IgD-negative memory B cell (primary cell): ENCODE data around the gene BRPF3. TPM values are rescaled to one million over a fixed set of nuclear protein-coding genes. Genes with fewer than 3 reads are reported as not detected.

Experiments used
- H3K27ac Mint-ChIP-seq, 3 donors: one replicate each; pipeline ENCODE4 v1.8.0; 2020 to 2022; ENCODE audit warnings: mild to moderate bottlenecking in 3 of 3, mixed read lengths in 3 of 3, moderate library complexity in 1 of 3
- H3K27me3 Mint-ChIP-seq: one replicate; pipeline ENCODE4 v1.8.0; 2021; ENCODE audit warnings: mixed read lengths
- H3K36me3 Mint-ChIP-seq: one replicate; pipeline ENCODE4 v1.8.0; 2020; ENCODE audit warnings: mild to moderate bottlenecking, mixed read lengths
- H3K4me1 Mint-ChIP-seq, 3 donors: one replicate each; pipeline ENCODE4 v1.8.0; 2020 to 2022; ENCODE audit warnings: mixed read lengths in 3 of 3, mild to moderate bottlenecking in 1 of 3
- H3K4me3 Mint-ChIP-seq, 4 donors: one replicate each; pipeline ENCODE4 v1.8.0; 2020 to 2022; ENCODE audit warnings: mild to moderate bottlenecking in 4 of 4, mixed read lengths in 4 of 4, moderate library complexity in 3 of 4
- H3K9me3 Mint-ChIP-seq, 3 donors: one replicate each; pipeline ENCODE4 v1.8.0; 2020 to 2021; ENCODE audit warnings: mixed read lengths in 3 of 3, mild to moderate bottlenecking in 1 of 3
- polyA plus RNA-seq: library from polyadenylated mRNA; unstranded; fragments of 300-500 nt; fragmentation: Illumina TruSeq; gene quantifications from one replicate; pipeline ENCODE4 v1.2.3, GENCODE V29; 2021

BRPF3 gene
- 8.9 TPM for polyA plus RNA-seq

GRCh38 chr6:36196113-36196879 lies at the start of gene BRPF3:
TSS of gene BRPF3 (plus strand) at chr6:36196744. CDS start at chr6:36200323, 3,579 bp downstream.
- H3K9me3 Mint-ChIP-seq: peaks cover 0 to under 1% (median 0%) of the 10 kb centered on the region in 3 donors
- peak within 1 kb of the TSS; percentile 86 to 98 (median 94) for H3K27ac Mint-ChIP-seq
- H3K4me1 Mint-ChIP-seq: peaks cover 5 to 20% (median 16%) of the 10 kb centered on the region in 3 donors
- H3K27me3 Mint-ChIP-seq: no peaks in the 10 kb centered on the region
- peak within 1 kb of the TSS; percentile 86 to 96 (median 96) for H3K4me3 Mint-ChIP-seq
- H3K36me3 Mint-ChIP-seq: peaks cover 1% of the 10 kb centered on the region

DNA sequence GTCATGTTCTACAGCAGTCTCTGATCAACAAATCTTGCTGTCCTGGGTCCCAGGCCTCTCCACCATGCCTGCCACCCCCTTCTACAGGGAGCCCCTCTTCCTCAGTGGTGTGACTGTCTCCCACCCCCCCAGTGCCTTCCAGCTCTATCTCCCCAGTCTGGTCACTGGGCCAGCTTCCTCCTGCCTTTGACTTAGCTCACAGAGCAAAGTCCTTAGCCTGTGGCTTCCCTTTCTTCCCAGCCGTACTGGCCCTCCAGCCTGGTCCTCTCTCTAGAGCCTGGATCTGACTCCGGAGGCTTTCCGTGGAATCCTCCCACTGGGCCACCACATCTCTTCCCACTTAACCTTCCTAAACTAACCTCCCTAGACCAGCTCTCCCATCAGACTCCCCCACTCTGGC lies 49.2 kb upstream of the BRPF3 start:
- H3K4me3 Mint-ChIP-seq: peak overlapping the region in 1 of 4 donors; percentile 60
- no peak overlapping the region for H3K27ac Mint-ChIP-seq
- peaks cover 3% of the 10 kb centered on the region for H3K36me3 Mint-ChIP-seq
- H3K27me3 Mint-ChIP-seq: no peaks in the 10 kb centered on the region
- H3K9me3 Mint-ChIP-seq: peaks cover 2 to 5% (median 4%) of the 10 kb centered on the region in 3 donors
- H3K4me1 Mint-ChIP-seq: peaks cover 6 to 16% (median 9%) of the 10 kb centered on the region in 3 donors

GRCh38 chr6:36149476-36149875 lies 47.1 kb upstream of the BRPF3 start:
- H3K4me3 Mint-ChIP-seq: no peak overlapping the region
- H3K27ac Mint-ChIP-seq: no peak overlapping the region

GRCh38 chr6:36150283-36150682 lies 46.3 kb upstream of the BRPF3 start:
- no peak overlapping the region for H3K4me3 Mint-ChIP-seq
- H3K4me1 Mint-ChIP-seq: peaks cover 6 to 16% (median 9%) of the 10 kb centered on the region in 3 donors
- H3K27ac Mint-ChIP-seq: no peak overlapping the region
- H3K27me3 Mint-ChIP-seq: no peaks in the 10 kb centered on the region
- peaks cover 11% of the 10 kb centered on the region for H3K36me3 Mint-ChIP-seq
- peaks cover 2 to 5% (median 4%) of the 10 kb centered on the region in 3 donors for H3K9me3 Mint-ChIP-seq

More at GRCh38 chr6:36149476-36149875, 47.1 kb upstream of the BRPF3 start:
- peaks cover 6 to 16% (median 9%) of the 10 kb centered on the region in 3 donors for H3K4me1 Mint-ChIP-seq
- peaks cover 7% of the 10 kb centered on the region for H3K36me3 Mint-ChIP-seq
- H3K27me3 Mint-ChIP-seq: no peaks in the 10 kb centered on the region
- peaks cover 2 to 5% (median 4%) of the 10 kb centered on the region in 3 donors for H3K9me3 Mint-ChIP-seq

DNA sequence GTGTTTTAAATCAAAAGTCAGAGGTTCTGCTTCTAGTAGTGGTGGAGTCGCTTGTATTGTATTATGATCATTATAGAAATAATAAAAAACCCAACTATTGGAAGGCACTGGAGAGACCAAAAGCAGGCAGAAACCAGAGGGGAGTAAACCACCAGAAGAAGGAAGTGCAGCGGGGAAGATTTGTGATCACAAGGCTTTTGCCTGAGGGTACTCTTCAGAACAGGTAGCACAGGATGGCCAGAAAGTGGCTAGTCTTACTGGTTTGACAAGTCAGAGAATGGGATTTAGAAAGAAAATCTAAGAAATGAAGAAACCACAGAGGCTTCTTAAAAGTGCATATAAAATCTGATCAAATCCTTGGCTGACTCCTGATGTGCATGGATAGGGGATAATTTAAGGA lies 42.3 kb upstream of the BRPF3 start:
- H3K4me3 Mint-ChIP-seq: no peak overlapping the region
- H3K27me3 Mint-ChIP-seq: no peaks in the 10 kb centered on the region
- peaks cover 13% of the 10 kb centered on the region for H3K36me3 Mint-ChIP-seq
- H3K4me1 Mint-ChIP-seq: no peaks in the 10 kb centered on the region
- peaks cover 0 to 5% (median 2%) of the 10 kb centered on the region in 3 donors for H3K9me3 Mint-ChIP-seq
- no peak overlapping the region for H3K27ac Mint-ChIP-seq

GRCh38 chr6:36155662-36156061 lies 40.9 kb upstream of the BRPF3 start:
- Mint-ChIP-seq H3K27ac (no peak overlapping the region), H3K36me3 (peaks cover 13% of the 10 kb centered on the region)

GRCh38 chr6:36160147-36160760 lies 36.3 kb upstream of the BRPF3 start:
- peaks cover 2 to 12% (median 2%) of the 10 kb centered on the region in 3 donors for H3K9me3 Mint-ChIP-seq
- H3K4me3 Mint-ChIP-seq: no peak overlapping the region
- peaks cover 9% of the 10 kb centered on the region for H3K36me3 Mint-ChIP-seq
- H3K27ac Mint-ChIP-seq: no peak overlapping the region
- H3K4me1 Mint-ChIP-seq: no peaks in the 10 kb centered on the region
- H3K27me3 Mint-ChIP-seq: no peaks in the 10 kb centered on the region

More at GRCh38 chr6:36155662-36156061, 40.9 kb upstream of the BRPF3 start:
- peak overlapping the region in 1 of 4 donors; percentile 44 for H3K4me3 Mint-ChIP-seq
- no peaks in the 10 kb centered on the region for H3K27me3 Mint-ChIP-seq
- no peaks in the 10 kb centered on the region for H3K4me1 Mint-ChIP-seq
- H3K9me3 Mint-ChIP-seq: peaks cover 2 to 12% (median 2%) of the 10 kb centered on the region in 3 donors

GRCh38 chr6:36169023-36170007 lies 27.2 kb upstream of the BRPF3 start:
- peaks cover 0 to 2% (median 0%) of the 10 kb centered on the region in 3 donors for H3K9me3 Mint-ChIP-seq
- H3K27me3 Mint-ChIP-seq: no peaks in the 10 kb centered on the region
- peaks cover 9% of the 10 kb centered on the region for H3K36me3 Mint-ChIP-seq
- no peak overlapping the region for H3K4me3 Mint-ChIP-seq
- H3K27ac Mint-ChIP-seq: peak overlapping the region in 1 of 3 donors; percentile 60
- H3K4me1 Mint-ChIP-seq: peaks cover 5 to 11% (median 8%) of the 10 kb centered on the region in 3 donors

DNA sequence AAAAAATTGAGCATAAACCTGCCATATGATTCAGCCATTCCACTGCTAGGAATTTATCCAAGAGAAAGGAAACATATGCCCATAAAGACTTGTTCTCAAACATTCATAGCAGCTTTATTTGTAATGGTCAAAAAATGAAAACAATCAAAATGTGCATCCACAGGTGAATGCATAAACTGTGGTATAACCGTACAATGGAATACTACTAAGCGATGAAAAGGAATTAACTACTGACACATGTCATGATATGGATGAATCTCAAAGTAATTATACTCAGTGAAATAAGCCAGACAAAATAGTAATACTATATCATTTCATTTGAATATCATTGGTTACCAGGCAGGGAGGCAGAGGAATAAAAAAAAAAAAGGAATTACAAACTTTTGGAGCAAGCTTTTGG lies 25.8 kb upstream of the BRPF3 start:
- Mint-ChIP-seq H3K9me3 (peaks cover 0 to 2% (median 0%) of the 10 kb centered on the region in 3 donors), H3K27me3 (no peaks in the 10 kb centered on the region), H3K4me1 (peaks cover 5 to 11% (median 8%) of the 10 kb centered on the region in 3 donors), H3K36me3 (peaks cover 11% of the 10 kb centered on the region), H3K4me3 (no peak overlapping the region), H3K27ac (no peak overlapping the region)

DNA sequence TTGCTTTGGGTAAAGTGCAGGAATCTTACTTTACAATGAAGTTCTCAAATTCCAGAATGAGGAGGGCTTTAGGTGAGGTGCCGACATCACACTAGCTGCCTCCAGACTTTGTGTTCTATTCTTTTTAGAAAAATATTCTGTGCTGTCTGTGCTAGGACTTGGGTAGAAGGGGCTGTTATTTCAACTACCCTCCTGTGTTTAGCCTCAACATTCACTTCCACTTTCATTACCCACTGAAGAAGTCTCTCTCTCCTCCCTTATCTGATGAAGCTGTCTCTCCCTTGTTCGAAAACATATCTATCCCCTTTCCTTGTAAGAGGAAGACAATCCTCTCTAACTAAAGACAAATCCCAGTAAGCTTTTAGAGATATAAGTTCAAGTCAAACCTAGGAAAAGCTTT lies 25.0 kb upstream of the BRPF3 start:
- Mint-ChIP-seq H3K36me3 (peaks cover 15% of the 10 kb centered on the region), H3K4me1 (peaks cover 5 to 11% (median 8%) of the 10 kb centered on the region in 3 donors), H3K27ac (no peak overlapping the region), H3K9me3 (peaks cover 0 to 2% (median 0%) of the 10 kb centered on the region in 3 donors), H3K27me3 (no peaks in the 10 kb centered on the region), H3K4me3 (peak overlapping the region in 1 of 4 donors; percentile 45)

GRCh38 chr6:36177166-36177565 lies 19.4 kb upstream of the BRPF3 start:
- H3K9me3 Mint-ChIP-seq: peaks cover 5 to 13% (median 11%) of the 10 kb centered on the region in 3 donors
- peaks cover 34% of the 10 kb centered on the region for H3K36me3 Mint-ChIP-seq
- H3K4me3 Mint-ChIP-seq: no peak overlapping the region
- no peak overlapping the region for H3K27ac Mint-ChIP-seq
- no peaks in the 10 kb centered on the region for H3K4me1 Mint-ChIP-seq
- no peaks in the 10 kb centered on the region for H3K27me3 Mint-ChIP-seq

DNA sequence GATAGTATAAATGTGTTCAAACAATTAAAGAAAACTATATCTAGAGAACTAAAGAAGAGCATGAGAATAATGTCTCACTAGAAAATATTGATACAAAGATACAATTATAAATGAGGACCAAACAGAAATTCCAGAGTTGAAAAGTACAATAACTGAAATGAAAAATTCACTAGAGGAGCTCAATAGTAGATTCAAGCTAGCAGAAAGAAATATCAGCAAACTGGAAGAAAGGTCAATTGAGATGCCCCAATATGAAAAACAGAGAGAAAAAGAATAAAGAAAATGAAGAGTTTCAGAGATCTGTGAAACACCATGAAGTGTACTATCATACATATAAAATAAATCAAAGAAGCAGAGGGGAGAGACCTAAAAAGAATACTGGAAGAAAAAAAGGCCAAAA lies 18.0 kb upstream of the BRPF3 start:
- H3K27ac Mint-ChIP-seq: no peak overlapping the region
- H3K27me3 Mint-ChIP-seq: no peaks in the 10 kb centered on the region
- no peak overlapping the region for H3K4me3 Mint-ChIP-seq
- H3K9me3 Mint-ChIP-seq: peaks cover 5 to 13% (median 13%) of the 10 kb centered on the region in 3 donors
- peaks cover 30% of the 10 kb centered on the region for H3K36me3 Mint-ChIP-seq
- no peaks in the 10 kb centered on the region for H3K4me1 Mint-ChIP-seq

DNA sequence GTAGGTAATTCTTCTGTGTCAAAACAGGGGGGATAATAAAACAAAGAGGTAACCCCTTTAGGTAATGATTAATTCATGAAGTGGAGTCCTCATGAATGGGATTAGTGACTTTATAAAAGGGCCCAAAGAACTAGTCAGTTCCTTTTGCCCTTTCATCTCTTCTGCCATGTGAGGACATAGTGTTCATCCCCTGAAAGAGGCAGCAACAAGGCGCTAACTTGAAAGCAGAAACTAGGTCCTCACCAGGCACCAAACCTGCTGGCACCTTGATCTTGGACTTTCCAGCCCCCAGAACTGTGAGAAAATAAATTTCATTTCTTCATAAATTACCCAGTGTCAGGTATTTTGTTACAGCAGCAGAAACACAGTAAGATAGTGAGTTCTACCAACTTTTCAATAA lies 16.4 kb upstream of the BRPF3 start:
- Mint-ChIP-seq H3K9me3 (peaks cover 5 to 13% (median 13%) of the 10 kb centered on the region in 3 donors), H3K27me3 (no peaks in the 10 kb centered on the region), H3K4me1 (no peaks in the 10 kb centered on the region), H3K36me3 (peaks cover 29% of the 10 kb centered on the region), H3K27ac (no peak overlapping the region), H3K4me3 (no peak overlapping the region)

DNA sequence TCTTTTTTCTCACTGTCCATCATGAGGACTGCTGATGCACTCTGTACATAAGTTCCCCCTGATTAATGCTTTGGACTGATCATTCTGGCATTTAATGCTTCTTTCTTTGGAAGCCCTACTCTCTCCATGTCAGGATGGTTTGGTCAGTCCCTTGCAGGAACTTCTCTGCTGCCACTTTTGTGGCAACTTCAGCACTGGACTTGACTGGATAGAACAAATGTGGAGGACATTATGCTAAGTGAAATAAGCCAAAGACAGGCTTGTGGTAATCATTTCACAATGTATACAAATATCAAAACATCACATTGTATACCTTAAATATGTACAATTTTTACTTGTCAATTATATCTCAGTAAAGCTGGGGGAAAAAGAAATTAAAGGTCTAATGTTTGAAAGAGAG lies 12.2 kb upstream of the BRPF3 start:
- Mint-ChIP-seq H3K27ac (no peak overlapping the region), H3K4me3 (no peak overlapping the region), H3K27me3 (no peaks in the 10 kb centered on the region), H3K4me1 (no peaks in the 10 kb centered on the region), H3K36me3 (peaks cover 13% of the 10 kb centered on the region), H3K9me3 (peaks cover 0 to 2% (median 0%) of the 10 kb centered on the region in 3 donors)
